GM18520 (cell line): ENCODE results near the gene TDRD15.
"Not testable (repeated sequence)": the region's sequence is repeated elsewhere in the genome, so short reads cannot be mapped to it uniquely, and the experiment has no call there.

Experiments used
- ATAC-seq: cut with Tn5 transposase; IDR thresholded peaks from one replicate; pipeline ENCODE4 v1.9.1; 2021; ENCODE audit not compliant: unreplicated experiment

The TDRD15 gene

DNA sequence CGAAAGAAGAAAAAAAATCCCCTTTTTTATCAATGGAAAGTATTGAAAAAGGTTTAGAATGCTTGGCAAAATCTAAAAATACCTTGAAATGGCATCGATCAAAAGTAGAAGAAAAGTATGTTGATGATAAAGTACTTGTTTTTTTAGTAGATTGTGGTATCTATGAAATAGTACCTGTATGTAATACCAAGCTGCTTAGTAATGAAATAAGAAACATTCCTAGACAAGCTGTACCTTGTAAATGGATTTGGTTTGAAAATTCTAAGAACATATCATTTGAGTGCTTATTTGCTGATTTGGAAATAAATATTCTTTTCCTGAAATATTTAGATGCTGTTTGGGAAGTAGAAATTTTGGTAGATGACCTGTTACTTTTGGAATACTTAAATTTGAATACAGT, 18.4 kb downstream of the TDRD15 start:
- ATAC-seq = no peak

DNA sequence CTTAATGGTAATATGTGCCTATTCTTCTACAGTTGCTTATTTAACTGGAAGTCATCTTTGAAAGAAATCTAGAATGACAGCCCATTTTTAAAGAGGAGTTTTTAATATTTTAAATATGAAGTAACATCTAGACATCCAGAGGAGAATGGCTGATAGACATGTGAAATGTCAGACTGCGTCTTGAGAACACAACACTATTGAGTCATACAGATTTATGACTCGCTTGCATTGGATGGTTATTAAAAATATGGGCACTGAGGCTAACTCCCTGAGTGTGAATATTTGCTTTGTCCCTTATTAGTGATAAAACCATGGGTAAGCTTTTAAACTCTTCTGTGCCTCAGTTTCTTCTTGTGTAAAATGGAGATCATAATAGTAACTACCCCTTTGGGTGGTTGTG, 22.9 kb downstream of the TDRD15 start:
- ATAC-seq = no peak

DNA sequence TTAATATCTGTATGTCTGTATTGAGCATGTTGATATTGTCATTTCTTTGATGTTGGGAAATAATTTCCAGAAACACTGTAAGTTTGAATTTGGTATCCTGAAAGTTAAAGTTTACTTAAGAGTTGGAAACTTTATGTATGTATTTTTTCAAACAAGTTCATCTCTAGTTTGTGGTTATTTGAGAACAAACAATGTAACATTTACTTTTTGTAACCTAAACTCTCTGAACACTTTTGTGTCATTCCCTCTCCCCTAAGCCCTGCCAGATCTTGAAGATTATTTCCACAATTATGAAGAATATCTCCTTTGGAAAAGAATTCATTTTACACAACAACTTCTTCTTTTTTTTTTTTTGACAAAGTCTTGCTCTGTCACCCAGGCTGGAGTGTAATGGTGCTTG, 24.9 kb downstream of the TDRD15 start:
- ATAC-seq = no peak

DNA sequence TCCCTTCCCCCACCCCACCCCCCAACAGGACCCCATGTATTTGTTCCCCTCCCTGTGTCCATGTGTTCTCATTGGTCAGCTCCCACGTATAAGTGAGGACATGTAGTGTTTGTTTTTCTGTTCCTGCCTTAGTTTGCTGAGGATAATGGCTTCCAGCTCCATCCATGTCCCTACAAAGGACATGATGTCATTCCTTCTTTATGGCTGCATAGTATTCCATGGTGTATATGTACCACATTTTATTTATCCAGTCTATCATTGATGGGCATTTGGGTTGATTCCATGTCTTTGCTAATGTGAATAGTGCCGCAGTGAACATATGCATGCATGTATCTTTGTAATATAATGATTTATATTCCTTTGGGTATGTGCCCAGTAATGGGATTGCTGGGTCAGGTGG, 27.5 kb downstream of the TDRD15 start:
- ATAC-seq = not testable (repeated sequence)

DNA sequence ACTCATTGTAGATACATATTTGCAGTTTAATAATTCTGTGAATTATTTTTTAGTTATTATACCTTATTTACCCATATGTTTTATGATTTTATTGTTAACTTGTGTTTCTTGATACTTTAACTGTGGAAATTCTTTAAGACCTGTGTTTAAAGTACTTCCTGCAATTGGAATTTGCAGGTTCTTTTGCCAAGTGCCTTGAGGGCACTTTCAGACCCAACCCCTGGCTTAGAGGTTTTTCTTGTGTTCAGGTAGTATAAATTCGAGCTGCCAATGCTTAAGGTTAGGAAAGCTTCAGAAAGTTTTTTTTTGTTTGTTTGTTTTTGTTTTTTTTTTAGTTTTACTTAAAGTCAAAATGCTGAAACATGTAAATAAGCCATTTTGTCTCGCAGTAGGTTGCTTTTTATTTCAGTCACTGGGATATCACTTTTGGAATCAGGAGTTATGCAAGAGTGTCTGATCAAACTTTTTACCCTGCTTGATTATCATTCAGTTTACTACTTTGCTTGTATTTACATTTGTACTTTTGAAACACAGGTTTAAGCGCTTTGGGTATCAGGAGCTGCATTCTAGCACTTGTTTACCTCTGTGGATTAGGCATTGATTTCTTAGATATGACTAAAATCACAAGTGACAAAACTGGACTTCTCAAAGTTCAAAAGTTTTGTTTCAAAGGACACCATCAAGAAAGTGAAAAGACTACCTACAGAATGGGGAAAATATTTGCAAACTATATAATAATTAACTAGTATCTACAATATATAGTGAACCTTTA, 31.8 kb downstream of the TDRD15 start:
- no peak for ATAC-seq

DNA sequence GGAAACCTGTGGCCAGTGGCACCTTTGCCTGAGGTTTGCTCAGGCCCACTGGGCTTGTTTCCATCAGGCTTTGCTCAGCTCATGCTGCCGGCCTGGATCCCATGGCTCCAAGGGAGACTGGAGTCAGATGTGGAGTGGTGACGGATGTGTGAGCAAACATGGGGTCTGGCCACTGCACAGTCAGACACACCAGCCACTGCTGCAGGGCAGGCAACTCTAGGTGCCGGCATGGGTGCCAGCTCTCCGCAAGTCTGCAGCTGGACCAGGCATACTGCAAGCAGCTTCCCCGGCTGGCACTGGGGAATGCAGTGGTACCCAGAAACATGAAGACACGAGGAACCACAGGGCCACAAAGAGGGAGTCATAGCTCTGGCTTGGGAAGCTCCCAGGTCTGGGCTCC, 37.4 kb downstream of the TDRD15 start:
- ATAC-seq = no peak

DNA sequence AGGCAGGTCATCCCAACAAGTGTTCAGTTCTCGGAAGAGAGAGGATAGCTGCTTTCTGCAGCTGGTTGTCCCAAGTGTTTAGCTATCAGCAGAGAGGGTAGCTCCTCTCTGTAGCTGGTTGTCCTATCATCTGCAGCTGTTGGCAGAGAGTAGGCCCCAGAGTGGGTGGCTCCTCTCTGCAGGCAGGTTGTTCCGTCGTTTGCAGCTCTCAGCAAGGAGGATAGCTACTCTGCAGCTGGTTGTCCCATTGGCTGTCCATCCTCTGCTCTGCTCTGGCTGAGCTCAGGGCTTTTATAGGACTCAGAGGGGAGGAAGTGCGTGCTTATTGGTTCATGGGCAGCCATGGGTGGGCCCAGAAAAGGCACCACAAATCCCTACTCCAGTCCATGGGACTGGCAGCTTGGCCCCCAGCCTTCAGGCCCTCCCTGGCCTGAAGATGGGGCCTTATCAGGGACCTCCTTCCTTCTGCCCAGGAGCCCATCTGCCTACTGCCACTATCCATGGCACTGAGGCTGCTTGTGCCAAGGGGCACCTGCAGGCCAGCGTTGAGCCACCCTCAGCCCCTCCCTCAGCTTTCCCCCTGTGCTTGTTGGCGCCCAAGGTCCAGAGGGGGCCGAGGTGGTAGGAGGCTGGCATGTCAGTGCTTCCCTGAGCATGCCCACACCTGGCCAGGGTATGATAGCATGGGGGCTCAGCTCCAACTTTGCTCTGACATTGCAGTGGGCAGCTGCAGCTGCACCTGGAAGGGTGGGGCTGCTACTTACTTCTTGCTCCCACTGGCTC, 38.3 kb downstream of the TDRD15 start:
- no peak for ATAC-seq

DNA sequence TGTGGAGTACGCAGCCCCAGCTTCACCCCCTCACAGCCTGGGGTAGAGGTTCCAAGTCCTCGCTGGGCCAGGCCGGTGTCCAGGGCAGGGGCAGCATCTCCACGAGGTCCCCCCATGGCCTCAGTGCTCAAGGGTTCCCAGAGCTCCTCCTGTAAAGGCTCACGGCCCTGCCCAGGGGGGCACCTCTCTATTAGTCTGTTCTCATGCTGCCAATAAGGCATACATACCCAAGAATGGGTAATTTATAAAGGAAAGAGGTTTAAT, 38.8 kb downstream of the TDRD15 start:
- ATAC-seq = no peak

DNA sequence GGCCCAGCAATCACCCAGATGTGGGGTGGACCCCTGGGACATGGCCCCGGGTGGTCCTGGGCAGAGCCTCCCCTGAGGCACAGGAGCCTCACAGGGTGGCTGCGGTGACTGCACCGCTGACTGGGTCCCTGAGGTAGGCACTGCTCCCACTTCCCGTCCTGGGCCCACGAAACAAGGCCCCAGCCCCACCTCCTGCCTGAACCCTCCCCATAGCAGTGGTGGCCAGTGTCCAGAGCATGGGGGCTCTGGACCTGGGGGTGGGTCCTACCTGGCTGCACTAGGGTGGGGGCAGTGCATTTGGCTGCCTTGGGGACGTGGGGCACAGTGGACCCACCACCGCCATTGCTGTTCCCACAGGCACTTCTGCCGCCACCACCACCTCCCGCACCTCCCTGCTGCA, 39.4 kb downstream of the TDRD15 start:
- ATAC-seq = no peak

DNA sequence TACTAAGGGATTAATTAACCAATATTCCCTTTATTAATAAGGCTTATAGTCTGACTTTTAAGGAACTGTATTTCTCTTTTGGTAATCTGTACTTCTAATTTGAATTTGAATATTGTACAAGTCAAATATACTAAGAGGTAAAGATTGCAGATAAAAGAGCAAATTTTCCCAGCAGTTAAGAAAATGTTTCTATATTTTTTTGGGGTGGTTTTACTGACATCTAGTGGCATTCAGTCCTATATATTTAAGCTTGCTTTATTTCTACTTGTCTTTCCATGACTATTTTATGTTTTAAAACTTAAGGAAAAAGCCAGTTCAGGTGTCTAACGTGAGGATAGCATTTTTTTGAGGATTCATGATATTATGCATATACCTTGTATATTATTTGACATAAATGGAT, 41.6 kb downstream of the TDRD15 start:
- no peak for ATAC-seq

DNA sequence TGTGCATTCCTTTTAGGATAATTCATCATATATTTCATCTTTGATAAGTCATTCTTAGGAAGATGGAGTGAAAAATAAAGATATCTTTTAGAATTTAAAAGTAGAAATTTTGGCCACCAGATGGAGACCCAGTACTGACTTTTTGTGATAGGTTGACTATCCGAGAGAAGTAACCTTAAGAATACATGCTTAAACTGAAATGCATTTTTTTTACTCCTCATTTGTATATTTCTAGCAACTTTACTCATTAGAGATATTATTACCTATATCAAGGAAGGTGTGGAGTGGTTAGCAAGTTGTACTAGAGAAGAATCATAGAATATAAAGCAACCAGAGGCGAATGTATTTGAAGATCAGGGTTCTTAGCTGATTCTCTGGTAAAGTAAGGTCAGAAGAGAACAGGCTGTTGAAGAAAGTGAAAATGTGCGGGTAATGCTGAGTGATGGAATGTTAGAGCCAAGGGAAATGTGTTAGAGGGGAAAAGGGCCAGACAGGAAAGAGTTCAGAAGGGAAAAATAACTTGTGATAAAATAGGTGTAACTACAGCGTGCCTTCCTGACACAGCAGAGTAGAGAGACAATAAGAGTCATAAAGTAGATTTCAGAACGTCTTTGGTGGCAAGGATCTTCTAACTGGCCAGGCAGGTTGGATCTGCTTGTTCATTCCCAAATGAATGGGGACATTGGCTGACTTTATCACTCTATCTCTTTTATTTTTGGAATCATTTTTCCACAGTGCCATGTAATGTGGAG, 52.3 kb downstream of the TDRD15 start:
- ATAC-seq = no peak

DNA sequence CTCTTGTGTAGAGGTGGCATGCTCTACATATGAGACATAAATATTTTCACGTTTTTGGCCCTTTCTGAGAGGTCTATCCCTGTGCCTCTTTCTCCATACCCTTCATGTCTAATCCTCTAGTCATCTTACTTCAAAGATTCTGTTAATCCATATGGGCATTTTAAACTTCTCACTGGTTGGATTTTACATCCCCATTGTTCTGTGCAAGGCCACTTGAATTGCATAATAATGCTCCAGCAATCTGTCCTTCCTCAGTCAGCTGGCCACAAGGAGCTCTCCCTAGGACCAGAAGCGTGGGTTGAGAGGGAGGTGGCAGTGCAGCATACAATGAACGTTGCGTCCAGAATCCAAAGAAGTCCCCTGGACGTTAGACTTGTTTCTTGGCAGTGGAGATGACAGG, 58.2 kb downstream of the TDRD15 start:
- no peak for ATAC-seq

DNA sequence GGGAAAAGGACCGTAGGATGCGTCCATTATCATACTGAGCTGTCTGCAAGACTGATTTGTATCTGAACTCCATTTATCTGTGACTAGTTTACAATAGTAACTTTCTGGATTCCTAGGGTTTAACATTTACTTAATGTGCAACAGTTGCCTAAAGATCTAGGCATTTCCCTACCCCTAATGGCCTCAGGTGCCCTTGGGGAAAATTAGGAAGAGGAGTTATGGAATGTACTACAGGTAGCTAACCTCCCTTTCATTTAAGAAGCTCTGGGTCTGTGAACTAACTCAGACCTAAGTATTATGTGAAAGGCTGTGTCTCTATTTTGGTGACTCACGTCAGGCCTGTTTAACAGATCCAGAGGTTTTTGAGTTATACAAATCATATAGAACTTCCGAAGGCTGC, 59.5 kb downstream of the TDRD15 start:
- no peak for ATAC-seq

DNA sequence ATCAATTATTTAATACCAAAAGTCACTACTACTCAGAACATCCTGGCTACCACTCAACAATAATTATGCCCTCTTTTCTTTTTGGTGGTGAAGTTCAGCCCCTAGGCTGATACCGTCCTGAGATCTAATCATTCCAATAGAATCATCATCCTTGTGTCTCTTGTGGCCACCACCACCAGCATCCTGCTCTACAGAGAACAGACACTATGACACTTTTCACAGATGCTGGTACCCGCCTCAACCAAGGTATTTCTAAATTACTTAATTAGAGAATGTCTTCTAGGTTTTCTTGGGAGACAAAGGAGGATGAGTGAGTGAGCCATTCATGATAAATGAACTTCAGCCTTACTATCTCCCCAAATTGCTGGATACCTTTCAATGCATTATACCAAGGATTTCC, 60.0 kb downstream of the TDRD15 start:
- ATAC-seq = no peak

DNA sequence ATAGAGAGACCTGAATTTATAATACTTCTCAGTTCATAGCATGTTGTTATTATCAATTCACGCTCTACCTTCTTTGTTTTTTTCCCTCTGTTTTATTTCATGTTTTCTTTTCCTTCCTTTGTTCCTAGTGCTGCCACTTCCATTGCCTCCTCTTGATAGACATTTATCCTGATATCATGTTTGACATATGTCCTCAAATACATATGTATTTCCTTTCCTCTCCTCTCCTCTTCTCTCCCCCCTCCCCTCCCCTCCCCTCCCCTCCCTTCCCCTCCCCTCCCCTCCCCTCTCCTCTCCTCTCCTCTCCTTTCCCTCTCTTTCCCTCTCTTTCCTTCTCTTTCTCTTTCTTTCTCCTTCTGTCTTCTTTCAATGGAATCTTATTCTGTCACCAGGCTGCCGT, 67.8 kb downstream of the TDRD15 start:
- ATAC-seq = no peak
